IPS-11a (cell line): Measurements from ENCODE around the gene SURF2.
"Not testable (repeated sequence)": the region's sequence is repeated elsewhere in the genome, so short reads cannot be mapped to it uniquely, and the experiment has no call there.

Source experiments
- H3K4me3 ChIP-seq: one replicate; pipeline ENCODE4 v1.5.1; 2013; ENCODE audit warnings: low read depth, low read length, control low read depth

SURF2 gene

DNA sequence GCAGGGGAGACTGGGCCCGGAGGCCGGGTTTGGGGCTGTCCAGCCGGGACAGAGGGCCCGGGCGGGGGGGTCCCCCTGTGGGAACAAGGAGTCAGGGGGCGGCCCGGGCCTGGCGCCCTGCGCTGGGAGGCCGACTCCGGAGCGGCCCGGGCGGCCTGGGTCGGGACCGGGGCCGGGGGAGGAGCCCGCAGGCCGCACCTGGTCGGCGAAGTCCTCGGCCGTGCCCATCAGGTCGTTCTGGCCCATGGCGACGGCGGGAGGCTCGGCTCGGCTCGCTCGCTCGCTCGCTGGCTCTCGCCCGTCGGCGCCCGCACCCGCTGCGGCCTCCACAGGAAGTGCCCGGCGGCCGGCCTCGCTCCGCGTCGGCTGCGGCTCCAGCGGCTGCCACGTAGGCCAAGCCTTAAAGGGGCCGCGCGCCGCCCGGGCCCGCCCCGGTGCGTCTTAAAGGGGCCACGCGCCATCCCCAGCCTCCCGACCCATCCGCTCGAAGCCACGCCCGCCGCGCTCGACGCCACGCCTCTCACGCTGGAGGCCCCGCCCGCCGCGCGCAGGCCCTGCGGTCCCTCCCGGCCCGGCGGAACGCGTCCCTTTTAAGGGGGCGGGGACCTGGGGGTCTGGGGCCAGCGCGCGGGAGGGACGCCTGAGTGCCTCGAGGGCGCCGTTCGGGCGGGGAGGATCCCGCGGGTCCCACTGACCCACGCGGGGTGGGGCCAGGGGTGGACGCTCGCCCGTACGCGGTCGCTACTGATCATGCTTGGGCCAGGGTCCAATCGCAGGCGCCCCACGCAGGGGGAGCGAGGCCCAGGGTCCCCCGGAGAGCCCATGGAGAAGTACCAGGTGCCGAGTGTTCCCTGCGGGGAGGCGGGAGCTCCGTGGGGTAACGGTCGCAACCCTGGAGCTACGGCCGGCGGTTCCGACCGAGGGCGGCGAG lies 19.6 kb downstream of the SURF2 start, which contains the start of the genes STKLD1 and SURF4:
Gene STKLD1, plus strand, starts transcription at position 643 of the 931 bp plus-strand sequence. Its CDS starts 108 bp downstream, at position 751.
Gene SURF4, minus strand, starts transcription at position 337 of the 931 bp plus-strand sequence. Its CDS starts 91 bp downstream, at position 246.
- H3K4me3 ChIP-seq, result peak within 1 kb of the TSS; percentile 82

DNA sequence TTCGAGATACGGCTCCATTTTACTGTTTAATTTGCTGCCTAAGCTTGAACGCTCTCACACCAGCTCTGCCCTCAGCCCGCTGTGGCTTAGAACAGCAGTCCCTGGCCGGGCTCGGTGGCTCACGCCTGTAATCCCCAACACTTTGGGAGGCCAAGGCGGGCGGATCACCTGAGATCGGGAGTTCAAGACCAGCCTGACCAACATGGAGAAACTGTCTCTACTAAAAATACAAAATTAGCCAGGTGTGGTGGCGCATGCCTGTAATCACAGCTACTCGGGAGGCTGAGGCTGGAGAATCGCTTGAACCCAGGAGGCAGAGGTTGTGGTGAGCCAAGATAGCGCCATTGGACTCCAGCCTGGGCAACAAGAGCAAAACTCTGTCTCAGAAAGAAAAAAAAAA lies 20.9 kb downstream of the SURF2 start:
- not testable (repeated sequence) for H3K4me3 ChIP-seq

DNA sequence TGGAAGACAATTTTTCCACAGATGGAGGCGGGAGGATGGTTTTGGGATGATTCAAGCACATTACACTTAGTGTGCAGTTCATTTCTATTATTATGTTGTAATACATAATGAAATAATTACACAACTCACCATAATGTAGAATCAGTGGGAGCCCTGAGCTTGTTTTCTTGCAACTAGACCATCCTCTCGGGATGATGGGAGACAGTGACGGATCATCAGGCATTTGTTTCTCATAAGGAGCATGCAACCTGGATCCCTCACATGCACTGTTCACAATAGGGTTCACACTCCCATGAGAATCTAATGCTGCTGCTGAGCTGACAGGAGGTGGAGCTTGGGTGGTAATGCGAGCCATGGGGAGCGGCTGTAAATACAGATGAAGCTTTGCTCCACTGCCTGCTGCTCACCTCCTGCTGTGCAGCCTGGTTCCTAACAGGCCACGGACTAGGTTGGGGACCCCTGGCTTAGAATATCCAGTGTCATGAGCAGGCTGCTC lies 21.4 kb downstream of the SURF2 start:
- no peak overlapping the region for H3K4me3 ChIP-seq

DNA sequence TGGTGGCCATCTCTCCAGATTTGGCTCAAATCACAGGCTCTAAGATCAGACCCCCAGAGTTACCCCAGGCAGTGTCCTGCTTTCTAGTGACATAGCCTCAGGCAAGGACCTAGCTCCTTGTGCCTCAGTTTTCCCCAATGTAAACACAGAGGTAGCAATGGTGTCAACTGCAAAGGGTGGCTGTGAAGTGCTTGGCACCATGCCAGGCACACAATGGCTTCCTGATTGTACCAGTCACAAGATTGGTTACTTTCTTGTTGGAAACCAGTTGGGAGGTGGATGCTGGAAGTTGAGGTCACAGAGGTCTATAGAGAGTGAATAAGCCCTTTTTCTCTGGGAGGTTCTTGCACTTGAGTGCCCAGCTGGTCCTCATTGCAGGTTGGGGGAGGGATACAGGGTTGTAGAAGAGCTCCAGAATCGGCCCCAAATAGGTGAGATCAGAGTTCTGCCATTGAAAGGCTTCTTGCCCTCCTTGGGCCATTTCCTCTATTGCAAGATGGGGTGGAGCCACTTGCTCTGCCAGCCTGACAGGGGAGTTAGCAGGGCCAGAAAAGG lies 22.1 kb downstream of the SURF2 start:
- no peak overlapping the region for H3K4me3 ChIP-seq

DNA sequence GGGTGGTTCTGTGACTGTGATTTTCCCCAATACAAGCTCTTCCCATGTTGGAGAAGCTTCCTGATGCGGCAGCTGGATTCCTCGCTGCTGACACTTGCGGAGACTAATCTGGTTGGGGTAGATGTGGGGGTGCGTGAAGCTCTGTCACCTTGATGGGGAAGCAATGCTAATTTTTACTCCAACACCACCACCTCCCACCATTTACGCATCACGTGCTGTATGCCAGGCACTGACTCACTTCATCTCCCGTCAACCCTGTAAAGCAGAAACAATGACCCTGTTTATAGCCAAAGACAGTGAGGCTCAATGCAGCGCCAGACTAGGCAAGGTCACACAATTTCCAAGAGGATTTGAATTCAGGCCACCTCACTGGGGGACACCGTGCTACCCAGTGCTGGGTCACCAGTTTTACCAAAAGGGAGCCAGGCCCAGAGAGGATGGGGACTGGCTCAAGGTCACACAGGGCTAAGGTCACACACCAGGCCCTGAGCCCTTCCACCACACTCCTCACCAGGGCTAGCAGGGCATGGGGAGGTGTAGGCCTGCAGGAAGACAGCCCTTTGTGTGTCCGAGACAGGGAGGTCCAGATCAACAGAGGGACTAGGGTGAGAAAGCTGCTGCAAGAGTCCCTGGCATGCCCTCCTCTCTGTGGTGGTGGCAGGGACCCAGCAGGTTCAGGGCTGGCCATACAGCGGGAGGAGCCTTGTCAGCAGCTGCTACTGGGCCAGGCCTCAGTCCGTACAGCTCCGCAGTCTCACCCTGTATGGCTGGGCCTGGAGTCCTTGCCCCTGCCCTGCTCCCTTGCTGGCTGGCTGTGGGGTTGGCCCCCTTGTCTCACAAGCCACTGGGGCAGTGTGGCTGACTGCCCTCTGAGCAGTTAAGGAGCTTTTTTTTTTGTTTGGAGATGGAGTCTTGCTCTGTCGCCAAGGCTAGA lies 23.1 kb downstream of the SURF2 start:
- H3K4me3 ChIP-seq, result no peak overlapping the region

DNA sequence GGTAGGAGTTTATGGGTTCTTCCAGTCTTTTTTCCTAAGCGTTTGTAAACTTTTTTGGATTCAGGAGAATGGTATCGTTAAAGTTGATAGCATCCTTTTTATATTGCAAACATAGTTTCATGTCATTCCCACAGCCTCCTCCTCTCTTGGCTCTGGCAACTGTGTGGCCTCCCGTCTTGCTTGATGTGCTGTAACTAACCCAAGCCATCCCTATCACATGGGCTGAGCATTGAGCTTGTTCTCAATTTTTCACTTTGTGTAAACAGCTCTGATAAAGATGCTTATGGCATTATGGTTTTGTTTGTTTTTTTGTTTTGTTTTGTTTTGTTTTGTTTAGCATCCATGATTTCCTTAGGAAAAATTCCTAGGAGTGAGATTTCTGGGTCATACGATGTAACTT lies 24.4 kb downstream of the SURF2 start:
- H3K4me3 ChIP-seq, result no peak overlapping the region

DNA sequence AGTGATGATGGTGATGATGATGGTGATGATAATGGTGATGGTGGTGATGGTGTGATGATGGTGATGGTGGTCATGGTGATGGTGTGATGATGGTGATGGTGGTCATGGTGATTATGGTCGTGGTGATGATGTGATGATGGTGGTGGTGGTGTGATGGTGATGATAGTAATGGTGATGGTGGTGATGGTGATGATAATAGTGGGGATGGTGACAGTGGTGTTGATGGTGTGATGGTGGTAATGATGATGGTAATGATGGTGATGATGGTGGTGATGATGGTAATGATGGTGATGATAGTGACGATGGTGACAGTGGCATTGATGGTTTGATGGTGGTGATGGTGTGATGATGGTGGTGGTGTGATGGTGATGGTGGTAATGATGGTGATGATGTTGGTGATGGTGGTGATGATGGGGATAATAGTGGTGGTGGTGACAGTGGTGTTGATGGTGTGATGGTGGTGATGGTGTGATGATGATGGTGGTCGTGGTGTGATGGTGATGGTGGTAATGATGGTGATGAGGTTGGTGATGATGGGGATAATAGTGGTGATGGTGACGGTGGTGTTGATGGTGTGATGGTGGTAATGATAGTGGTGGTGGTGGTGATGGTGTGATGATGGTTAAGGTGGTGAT lies 26.3 kb downstream of the SURF2 start:
- no peak overlapping the region for H3K4me3 ChIP-seq

DNA sequence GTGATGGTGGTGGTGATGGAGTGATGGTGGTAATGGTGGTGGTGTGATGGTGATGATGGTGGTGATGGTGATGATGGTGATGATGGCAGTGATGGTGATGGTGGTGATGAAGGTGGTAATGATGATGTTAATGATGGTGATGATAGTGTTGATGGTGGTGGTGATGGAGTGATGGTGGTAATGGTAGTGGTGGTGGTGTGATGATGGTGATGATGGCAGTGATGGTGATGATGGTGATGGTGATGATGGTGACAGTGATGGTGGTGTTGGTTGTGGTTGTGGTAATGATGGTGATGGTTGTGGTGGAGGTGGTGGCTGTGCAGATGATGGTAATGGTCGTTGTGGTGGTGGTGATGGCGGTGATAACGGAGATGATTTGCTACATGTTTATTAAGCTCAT lies 27.1 kb downstream of the SURF2 start:
- no peak overlapping the region for H3K4me3 ChIP-seq

DNA sequence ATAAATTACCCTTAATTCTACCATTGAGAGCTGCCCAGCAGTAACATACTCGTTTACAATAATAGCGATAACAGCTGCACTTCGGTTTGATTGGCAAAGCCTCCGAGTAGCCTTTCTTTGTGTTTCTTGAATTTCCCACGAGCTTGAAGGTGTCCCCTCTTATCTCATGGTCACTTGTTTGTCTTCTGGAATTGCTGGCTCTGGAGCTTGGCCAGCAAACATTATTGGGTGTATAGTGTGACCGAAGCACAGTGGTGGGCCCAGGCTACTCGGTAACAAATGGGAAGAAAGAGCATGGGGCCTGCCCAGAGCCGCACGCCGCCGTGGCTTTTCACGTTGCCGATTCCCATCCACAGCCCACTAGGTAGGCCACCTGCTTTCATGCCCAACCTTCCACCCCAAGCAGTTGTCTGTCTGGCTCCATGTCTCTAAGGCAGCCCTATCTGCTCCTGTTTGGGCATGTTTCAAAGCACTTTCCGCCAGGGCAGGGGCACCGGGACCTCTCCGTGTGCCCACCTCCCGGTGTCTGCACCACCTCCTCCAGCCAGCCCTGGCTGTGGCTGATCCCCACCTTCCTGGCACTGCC lies 28.5 kb downstream of the SURF2 start:
- H3K4me3 ChIP-seq, result no peak overlapping the region

DNA sequence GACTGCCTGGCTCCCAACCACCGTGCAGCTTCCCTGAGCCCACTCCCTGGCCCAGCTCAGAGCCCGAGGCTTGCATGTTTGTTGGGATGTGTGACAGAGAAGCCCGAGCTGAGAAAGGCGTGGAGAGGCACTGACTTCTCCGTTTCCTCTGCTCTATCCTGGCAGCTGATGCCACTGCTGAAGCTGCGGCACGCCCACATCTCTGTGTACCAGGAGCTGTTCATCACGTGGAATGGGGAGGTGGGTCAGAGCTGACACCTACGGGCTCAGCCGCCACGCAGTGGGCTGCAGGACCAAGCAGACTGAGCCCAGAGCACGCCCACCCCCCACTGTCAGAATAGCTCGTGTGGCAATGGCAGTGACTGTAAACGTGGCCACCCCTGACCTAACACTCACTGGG lies 29.1 kb downstream of the SURF2 start:
- no peak overlapping the region for H3K4me3 ChIP-seq

DNA sequence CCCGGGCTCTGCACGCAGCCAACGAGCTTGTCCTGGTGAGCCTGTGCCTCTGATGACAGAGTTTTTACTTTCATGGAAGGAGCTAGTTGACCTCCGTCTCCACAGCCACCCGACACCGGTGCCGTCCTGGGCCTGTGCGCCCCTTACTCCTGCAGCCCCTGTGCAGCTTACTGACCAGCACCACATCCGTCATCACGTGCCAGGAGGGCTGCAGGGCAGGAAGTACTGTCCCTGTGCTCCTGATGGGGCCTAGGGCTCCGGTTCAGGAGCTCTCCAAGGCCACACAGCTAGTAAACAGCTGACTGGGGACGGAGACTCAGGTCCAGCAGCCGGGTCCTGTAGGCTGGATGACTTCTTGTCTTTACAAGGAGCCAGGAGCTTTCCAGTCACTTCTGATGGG lies 30.0 kb downstream of the SURF2 start:
- no peak overlapping the region for H3K4me3 ChIP-seq

DNA sequence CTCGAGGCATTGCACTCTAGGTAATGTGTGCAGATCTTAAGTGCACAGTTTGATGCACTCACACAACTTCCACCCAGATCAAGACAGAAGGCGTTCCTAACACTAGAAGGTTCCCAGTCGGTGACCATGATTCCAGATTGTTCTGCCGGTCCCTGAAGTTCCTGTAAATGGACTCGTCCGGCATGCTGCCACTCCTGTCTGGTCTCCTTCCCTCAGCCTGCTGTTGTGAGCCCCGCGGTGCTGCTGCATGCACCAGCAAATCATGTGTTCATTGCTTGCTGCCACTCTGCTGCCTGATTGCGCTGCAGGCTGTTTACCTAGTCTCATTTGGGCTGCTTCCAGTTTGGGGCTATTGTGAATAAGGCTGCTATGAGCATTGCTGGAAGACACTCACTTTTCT lies 31.3 kb downstream of the SURF2 start:
- H3K4me3 ChIP-seq, result no peak overlapping the region

DNA sequence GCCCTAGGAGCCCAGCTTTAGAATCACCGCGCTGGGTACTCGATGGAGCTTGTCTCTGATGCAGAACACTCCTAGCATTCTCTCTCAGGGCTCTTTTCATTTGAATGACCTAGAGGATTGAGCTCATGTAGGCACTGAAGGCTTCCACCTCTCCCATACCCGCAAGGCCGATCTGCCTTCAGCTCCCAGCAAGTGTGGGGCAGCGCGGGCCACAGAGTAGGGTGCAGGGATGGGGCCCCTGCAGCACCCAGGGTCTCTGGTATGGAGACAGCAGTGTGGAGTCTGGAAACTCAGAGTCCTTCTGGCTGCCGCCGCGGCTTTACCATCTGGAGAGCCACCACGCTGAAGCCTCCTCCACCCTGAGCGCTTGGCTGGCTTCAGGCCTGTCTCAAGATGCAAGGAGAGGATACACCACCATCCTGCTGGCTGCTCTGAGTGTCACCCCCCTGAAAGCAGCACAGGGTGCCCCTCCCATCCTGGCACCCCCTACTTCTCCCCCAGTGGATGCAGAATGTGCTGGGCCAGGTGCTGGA lies 32.7 kb downstream of the SURF2 start:
- H3K4me3 ChIP-seq, result no peak overlapping the region

DNA sequence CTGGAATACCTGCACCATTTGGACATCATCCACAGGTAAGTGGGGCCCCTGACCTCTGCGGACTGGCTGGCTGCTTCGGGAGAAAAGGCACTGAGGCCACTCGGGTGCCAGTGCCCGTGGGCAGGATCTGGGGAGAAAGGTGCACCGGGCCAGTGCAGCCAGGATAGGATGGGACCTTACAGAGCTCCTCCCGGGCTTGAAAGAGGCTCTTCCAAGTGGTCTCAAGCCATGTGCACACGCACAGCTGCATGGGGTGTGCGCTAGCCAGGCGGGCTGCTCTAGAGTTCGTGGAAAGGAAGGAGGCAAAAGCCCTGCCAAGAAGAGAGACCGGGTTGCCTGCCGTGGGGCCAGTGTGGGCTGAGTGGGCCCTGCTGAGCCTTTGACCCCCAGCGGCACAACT lies 33.2 kb downstream of the SURF2 start:
- H3K4me3 ChIP-seq, result no peak overlapping the region

DNA sequence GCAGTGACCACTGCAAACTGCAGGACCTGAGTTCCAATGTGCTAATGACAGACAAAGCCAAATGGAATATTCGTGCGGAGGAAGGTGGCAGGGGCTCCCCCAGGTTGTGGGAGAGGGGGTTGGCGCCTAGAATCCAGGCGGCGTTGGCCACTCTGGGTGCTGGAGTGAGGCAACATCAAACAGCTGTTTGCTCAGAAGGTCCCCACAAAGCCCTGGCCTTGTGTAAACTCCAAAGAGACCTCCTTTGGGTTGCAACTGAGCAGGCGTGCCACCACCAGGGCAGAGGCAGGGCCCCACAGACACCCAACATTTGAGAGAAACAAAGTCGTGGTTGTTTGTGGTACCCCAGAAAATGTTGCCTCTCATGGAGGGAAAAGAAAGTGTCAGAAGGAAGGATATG lies 34.4 kb downstream of the SURF2 start:
- no peak overlapping the region for H3K4me3 ChIP-seq

DNA sequence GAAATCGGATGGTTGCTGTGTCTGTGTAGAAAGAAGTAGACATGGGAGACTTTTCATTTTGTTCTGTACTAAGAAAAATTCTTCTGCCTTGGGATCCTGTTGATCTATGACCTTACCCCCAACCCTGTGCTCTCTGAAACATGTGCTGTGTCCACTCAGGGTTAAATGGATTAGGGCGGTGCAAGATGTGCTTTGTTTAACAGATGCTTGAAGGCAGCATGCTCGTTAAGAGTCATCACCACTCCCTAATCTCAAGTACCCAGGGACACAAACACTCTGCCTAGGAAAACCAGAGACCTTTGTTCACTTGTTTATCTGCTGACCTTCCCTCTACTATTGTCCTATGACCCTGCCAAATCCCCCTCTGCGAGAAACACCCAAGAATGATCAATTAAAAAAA lies 35.1 kb downstream of the SURF2 start:
- H3K4me3 ChIP-seq, result not testable (repeated sequence)

DNA sequence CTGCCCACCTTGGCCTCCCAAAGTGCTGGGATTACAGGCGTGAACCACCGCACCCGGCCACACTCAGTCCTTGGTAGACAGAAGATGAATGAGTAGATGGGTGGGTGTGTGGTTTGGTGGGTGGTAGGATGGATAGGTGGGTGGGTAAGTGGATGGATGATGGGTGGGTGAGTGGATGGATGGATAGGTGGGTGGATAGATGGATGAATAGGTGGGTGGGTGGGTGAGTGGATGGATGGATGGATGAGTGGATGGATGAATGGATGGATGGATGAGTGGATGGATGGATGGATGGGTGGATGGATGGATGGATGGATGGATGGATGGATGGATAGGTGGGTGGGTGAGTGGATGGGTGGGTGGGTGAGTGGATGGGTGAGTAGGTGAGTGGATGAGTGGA lies 36.0 kb downstream of the SURF2 start:
- not testable (repeated sequence) for H3K4me3 ChIP-seq

DNA sequence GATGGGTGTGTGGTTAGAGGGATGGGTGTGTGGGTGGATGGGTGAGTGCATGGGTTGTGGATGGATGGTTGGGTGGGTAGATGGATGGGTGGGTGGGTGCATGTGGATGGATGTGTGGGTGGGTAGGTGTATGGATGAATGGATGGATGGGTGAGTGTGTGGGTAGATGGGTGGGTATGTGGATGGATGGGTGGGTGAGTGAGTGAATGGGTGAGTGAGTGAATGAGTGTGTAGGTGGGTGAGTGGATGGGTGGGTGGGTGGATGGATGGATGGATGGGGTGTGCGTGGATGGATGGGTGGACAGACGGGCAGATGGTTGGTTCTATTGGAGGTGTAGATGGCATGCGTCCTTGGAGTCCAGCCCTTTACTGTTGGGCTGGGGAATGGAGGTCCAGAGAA lies 37.0 kb downstream of the SURF2 start:
- no peak overlapping the region for H3K4me3 ChIP-seq

DNA sequence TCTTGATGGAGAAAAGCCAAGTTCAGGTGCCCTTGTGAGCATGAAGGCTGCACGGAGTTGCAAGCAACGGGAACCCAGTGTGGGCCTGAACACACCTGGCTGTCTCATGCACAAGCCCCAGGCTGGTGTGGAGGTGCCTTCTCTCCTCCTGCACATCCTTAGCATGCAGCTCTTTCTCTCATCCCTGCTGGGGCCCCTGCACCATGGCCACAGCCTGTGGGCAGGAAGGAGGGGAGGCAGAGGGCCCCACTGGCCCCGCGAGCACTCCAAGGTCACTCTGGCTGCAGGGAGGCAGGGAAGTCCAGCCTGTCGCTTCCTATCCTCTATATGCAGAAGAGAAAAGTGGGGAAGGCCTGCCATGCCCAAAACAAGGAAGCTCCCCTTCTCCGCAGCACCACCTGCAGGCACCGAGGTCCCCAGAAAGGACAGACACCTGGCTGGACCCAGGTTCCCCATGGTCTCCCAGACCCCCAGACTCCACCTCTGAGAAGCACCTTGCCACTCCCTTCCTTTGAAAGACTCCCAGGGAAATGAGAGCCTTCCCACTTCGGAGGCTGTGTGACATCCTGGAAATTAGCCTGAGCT lies 38.4 kb downstream of the SURF2 start:
- no peak overlapping the region for H3K4me3 ChIP-seq

DNA sequence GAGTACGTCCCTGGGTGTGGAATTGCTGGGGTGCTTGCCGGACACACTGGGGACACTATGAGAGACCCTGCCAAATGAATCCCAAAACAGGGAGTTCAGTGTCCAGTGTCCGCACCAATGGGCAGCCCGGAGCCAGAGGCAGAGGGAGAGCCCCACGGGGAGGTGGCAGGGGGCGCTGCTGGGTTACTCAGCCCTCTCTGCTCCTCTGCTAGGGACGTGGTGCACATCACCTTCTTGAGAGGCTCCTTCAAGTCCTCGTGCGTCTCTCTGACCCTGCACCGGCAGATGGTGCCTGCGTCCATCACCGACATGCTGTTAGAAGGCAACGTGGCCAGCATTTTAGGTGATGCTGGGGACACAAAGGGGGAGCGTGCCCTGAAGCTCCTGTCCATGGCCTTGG lies 40.6 kb downstream of the SURF2 start:
- H3K4me3 ChIP-seq, result no peak overlapping the region
